H1 (cell line): ENCODE results near the gene GRID2. TPM values are rescaled to one million over a fixed set of nuclear protein-coding genes. Genes with fewer than 3 reads are reported as not detected.

Experiments used
- CHD7 ChIP-seq: fragments of 300-600 bp; sonication (generic); IDR thresholded peaks from 2 replicates; pipeline ENCODE4 v1.7.1; 2012; ENCODE audit warnings: low read length, moderate library complexity, mild to moderate bottlenecking, inconsistent platforms; ENCODE audit not compliant: insufficient replicate concordance
- EGR1 ChIP-seq: IDR thresholded peaks from 2 replicates; pipeline ENCODE4 v1.6.1; 2011; ENCODE audit warnings: low read depth, low read length, borderline replicate concordance
- HDAC2 ChIP-seq, 2 experiments: fragments of 300-600 bp in 1 of 2; sonication (generic) in 1 of 2; IDR thresholded peaks; 2 replicates each; pipeline ENCODE4 v1.6.1; 2011 to 2012; ENCODE audit warnings: low read depth in 2 of 2, low read length in 2 of 2, mild to moderate bottlenecking in 2 of 2, moderate library complexity in 2 of 2, borderline replicate concordance in 1 of 2, inconsistent platforms in 1 of 2
- RXRA ChIP-seq: IDR thresholded peaks from 2 replicates; pipeline ENCODE4 v1.6.1; 2011; ENCODE audit warnings: low read depth, mild to moderate bottlenecking, low read length, moderate library complexity; ENCODE audit not compliant: insufficient read depth
- SP1 ChIP-seq: IDR thresholded peaks from 2 replicates; pipeline ENCODE4 v1.6.1; 2011; ENCODE audit warnings: low read depth, low read length
- SP2 ChIP-seq: IDR thresholded peaks from 2 replicates; pipeline ENCODE4 v1.6.1; 2012; ENCODE audit warnings: mild to moderate bottlenecking, low read length, inconsistent platforms
- TAF1 ChIP-seq: IDR thresholded peaks from 2 replicates; pipeline ENCODE4 v1.6.1; 2011; ENCODE audit warnings: mild to moderate bottlenecking, low read depth, low read length
- TCF12 ChIP-seq: IDR thresholded peaks from 2 replicates; pipeline ENCODE4 v1.6.1; 2011; ENCODE audit warnings: low read depth, mild to moderate bottlenecking, low read length
- polyA plus RNA-seq, 7 experiments: library from polyadenylated mRNA; depleted of rRNA in 3 of 7; stranded (reverse) in 5 of 7; unstranded in 2 of 7; fragments of >200 nt in 5 of 7; fragments of 200-250 nt in 2 of 7; gene quantifications; 1 replicate in 5 of 7; 2 replicates in 1 of 7; 4 replicates in 1 of 7; pipeline versions ENCODE4 v1.2.1 to v1.2.3, GENCODE V29; 2011 to 2013; ENCODE audit warnings: missing spikeins in 2 of 7, mixed read lengths in 2 of 7
- total RNA-seq: library from RNA; stranded (reverse); fragmentation: NEBNext Ultra II Directional; extraction: Animal tissue kit (Norgen Biotek cat#: 25700); gene quantifications from 2 replicates; pipeline ENCODE4 v1.2.1, GENCODE V29; 2021
- TF ChIP-seq, protein P1 (sequence below): IDR thresholded peaks from 2 replicates; pipeline ENCODE4 v1.6.1; 2011; ENCODE audit warnings: low read depth, mild to moderate bottlenecking, low read length; ENCODE audit not compliant: insufficient read depth
- TF ChIP-seq, protein P2 (sequence below): IDR thresholded peaks from 2 replicates; pipeline ENCODE4 v1.6.1; 2012; ENCODE audit warnings: low read length, inconsistent platforms

GRID2 gene
- total and polyA plus RNA-seq, 2 of the 8 experiments (the other 6 are each of a cell fraction or from before 2014, with no cell fraction given), result 31.1 to 81.9 TPM

DNA sequence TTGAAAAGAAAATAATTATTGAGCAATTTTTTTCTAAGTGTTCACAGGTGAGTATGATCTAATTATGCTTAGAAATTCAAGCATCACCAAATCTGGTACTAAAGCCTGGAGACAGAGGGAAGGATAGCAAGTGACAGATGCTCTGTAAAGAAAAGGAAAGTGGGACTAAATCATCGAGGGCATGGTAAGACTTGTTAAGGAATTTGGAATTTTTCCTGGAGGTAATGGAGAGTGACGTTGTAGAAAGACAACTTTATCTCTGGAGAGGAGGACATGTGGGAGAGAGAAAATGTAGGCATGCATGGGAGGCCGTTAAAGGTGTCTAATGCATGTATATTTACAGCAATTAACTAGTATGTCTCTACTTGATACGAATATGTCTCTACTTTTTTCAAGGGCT is 1191.6 kb downstream of the GRID2 start (continued):
- TF ChIP-seq CHD7, result no peak
- no peak for TF ChIP-seq TAF1
- no peak for TF ChIP-seq SP1
- TF ChIP-seq, protein P1, sequence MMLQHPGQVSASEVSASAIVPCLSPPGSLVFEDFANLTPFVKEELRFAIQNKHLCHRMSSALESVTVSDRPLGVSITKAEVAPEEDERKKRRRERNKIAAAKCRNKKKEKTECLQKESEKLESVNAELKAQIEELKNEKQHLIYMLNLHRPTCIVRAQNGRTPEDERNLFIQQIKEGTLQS, result no peak
- TF ChIP-seq, protein P2, sequence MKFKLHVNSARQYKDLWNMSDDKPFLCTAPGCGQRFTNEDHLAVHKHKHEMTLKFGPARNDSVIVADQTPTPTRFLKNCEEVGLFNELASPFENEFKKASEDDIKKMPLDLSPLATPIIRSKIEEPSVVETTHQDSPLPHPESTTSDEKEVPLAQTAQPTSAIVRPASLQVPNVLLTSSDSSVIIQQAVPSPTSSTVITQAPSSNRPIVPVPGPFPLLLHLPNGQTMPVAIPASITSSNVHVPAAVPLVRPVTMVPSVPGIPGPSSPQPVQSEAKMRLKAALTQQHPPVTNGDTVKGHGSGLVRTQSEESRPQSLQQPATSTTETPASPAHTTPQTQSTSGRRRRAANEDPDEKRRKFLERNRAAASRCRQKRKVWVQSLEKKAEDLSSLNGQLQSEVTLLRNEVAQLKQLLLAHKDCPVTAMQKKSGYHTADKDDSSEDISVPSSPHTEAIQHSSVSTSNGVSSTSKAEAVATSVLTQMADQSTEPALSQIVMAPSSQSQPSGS, result no peak
- no peak for TF ChIP-seq SP2
- no peak for TF ChIP-seq HDAC2 (IDR thresholded peaks at IDR 0.05; ENCODE audit: borderline replicate concordance in 1 of 2, low read depth in 2 of 2, low read length in 2 of 2)
- TF ChIP-seq TCF12, result no peak
- TF ChIP-seq RXRA, result no peak
- TF ChIP-seq EGR1, result no peak
